ENCODE results near the gene CFAP107.
"Not testable (repeated sequence)": the region's sequence is repeated elsewhere in the genome, so short reads cannot be mapped to it uniquely, and the experiment has no call there.

DNA sequence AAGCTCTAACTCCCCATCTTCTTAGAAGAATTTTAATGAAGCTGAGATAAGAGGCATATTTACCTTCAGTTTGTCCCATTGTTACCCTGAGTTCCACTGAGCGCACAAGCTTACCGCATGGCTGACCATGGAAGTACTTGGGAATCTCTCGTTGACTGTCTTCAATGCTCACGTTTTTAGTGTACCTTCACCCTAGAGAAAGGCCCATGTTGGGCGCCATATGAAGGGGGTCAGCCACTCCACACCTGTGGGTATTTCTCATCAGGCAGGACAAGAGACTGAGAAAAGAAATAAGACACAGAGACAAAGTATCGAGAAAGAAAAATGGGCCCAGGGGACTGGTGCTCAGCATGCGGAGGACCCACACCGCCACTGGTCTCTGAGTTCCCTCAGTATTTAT, 38.7 kb downstream of the CFAP107 start:
- TF ChIP-seq, protein P1, sequence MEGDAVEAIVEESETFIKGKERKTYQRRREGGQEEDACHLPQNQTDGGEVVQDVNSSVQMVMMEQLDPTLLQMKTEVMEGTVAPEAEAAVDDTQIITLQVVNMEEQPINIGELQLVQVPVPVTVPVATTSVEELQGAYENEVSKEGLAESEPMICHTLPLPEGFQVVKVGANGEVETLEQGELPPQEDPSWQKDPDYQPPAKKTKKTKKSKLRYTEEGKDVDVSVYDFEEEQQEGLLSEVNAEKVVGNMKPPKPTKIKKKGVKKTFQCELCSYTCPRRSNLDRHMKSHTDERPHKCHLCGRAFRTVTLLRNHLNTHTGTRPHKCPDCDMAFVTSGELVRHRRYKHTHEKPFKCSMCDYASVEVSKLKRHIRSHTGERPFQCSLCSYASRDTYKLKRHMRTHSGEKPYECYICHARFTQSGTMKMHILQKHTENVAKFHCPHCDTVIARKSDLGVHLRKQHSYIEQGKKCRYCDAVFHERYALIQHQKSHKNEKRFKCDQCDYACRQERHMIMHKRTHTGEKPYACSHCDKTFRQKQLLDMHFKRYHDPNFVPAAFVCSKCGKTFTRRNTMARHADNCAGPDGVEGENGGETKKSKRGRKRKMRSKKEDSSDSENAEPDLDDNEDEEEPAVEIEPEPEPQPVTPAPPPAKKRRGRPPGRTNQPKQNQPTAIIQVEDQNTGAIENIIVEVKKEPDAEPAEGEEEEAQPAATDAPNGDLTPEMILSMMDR (IDR thresholded peaks at IDR 0.05; ENCODE audit: low read depth, low read length), result not testable (repeated sequence)
- not testable (repeated sequence) for TF ChIP-seq POLR2A (IDR thresholded peaks at IDR 0.05; ENCODE audit: extremely low read depth, insufficient read length); MYC (IDR thresholded peaks at IDR 0.05; ENCODE audit: low read depth, low read length)
- TF ChIP-seq, protein P2, sequence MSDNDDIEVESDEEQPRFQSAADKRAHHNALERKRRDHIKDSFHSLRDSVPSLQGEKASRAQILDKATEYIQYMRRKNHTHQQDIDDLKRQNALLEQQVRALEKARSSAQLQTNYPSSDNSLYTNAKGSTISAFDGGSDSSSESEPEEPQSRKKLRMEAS (IDR thresholded peaks at IDR 0.05; ENCODE audit: low read depth, low read length), result not testable (repeated sequence)
